ENCODE results near the gene FSD1.
"Not testable (repeated sequence)": the region's sequence is repeated elsewhere in the genome, so short reads cannot be mapped to it uniquely, and the experiment has no call there.

The FSD1 gene

GRCh38 chr19:4342615-4343369 is 38.4 kb downstream of the FSD1 start:
- DNase-seq, result peak; percentile 83 to 99 (median 96)

GRCh38 chr19:4343370-4344307 is 39.2 kb downstream of the FSD1 start, which contains the start of gene MPND:
TSS of gene MPND (plus strand) at chr19:4343562. CDS start at chr19:4343594, 32 bp downstream.
- DNase-seq, result peak in 54 of 56 donors; percentile 68 to 98 (median 90)

GRCh38 chr19:4345342-4346019 is 41.1 kb downstream of the FSD1 start:
- DNase-seq, result no peak

- DNase-seq, result no peak
Measured at GRCh38 chr19:4346020-4346383, 41.6 kb downstream of the FSD1 start.

- no peak for DNase-seq
Measured at GRCh38 chr19:4347521-4347920, 43.1 kb downstream of the FSD1 start.

- DNase-seq, result not testable (repeated sequence)
Measured at GRCh38 chr19:4349225-4349624, 44.8 kb downstream of the FSD1 start.

GRCh38 chr19:4350111-4350510 is 45.7 kb downstream of the FSD1 start:
- DNase-seq, result no peak

GRCh38 chr19:4350726-4351125 is 46.3 kb downstream of the FSD1 start:
- no peak for DNase-seq

GRCh38 chr19:4352701-4353121 is 48.3 kb downstream of the FSD1 start:
- DNase-seq, result peak in 13 of 56 donors; percentile 3 to 62 (median 20)

GRCh38 chr19:4354282-4354681 is 49.9 kb downstream of the FSD1 start:
- no peak for DNase-seq

GRCh38 chr19:4354897-4355296 is 50.5 kb downstream of the FSD1 start:
- no peak for DNase-seq

- peak in 1 of 56 donors; percentile 18 for DNase-seq
Measured at GRCh38 chr19:4357095-4357797, 52.8 kb downstream of the FSD1 start.

- DNase-seq, result no peak
Measured at GRCh38 chr19:4357921-4358326, 53.5 kb downstream of the FSD1 start.

- DNase-seq, result no peak
Measured at GRCh38 chr19:4358709-4359626, 54.6 kb downstream of the FSD1 start.

GRCh38 chr19:4359627-4360000 is 55.2 kb downstream of the FSD1 start:
- no peak for DNase-seq

GRCh38 chr19:4360081-4360569 is 55.7 kb downstream of the FSD1 start:
- no peak for DNase-seq

GRCh38 chr19:4360641-4361151 is 56.3 kb downstream of the FSD1 start:
- DNase-seq, result no peak

- DNase-seq, result no peak
Measured at GRCh38 chr19:4361152-4362046, 57.0 kb downstream of the FSD1 start.
